Measurements from ENCODE around the gene MON1A.
A peak's percentile ranks its signal among the peaks of the same experiment; 100 is the strongest.

The MON1A gene

DNA sequence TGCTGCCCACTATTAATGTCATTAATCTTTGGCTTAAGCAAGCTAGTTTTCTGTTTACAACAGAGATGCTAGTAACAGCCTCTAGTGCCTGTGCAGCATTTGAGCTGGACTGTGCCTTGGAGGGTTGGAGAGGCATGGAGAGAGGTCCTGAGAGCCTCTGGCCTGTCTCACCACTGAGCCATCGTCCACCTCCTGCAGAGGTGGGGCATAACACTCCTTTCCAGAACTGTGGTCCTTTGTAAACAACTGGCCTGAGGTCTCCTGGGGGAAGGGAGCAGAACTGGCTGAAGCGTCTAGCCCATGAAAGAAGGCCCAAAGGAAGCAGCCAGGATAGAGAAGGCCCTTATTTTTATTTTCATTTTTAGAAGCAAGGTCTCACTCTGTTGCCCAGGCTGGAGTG, 49.9 kb downstream of the MON1A start:
- Histone ChIP-seq H3K9me3 (ENCODE audit: severe bottlenecking) (no peaks in the 10 kb centered on the region), H3K27ac (0 out of 2 replicates have a peak overlapping the region, but pooled peaks have one; percentile 27), H3K36me3 (no peaks in the 10 kb centered on the region), H3K27me3 (ENCODE audit: insufficient read depth, low read depth, severe bottlenecking) (no peaks in the 10 kb centered on the region), H3K4me3 (ENCODE audit: low read depth, low read length) (no peak overlapping the region)
- no peak for DNase-seq
- TF ChIP-seq, protein P1, sequence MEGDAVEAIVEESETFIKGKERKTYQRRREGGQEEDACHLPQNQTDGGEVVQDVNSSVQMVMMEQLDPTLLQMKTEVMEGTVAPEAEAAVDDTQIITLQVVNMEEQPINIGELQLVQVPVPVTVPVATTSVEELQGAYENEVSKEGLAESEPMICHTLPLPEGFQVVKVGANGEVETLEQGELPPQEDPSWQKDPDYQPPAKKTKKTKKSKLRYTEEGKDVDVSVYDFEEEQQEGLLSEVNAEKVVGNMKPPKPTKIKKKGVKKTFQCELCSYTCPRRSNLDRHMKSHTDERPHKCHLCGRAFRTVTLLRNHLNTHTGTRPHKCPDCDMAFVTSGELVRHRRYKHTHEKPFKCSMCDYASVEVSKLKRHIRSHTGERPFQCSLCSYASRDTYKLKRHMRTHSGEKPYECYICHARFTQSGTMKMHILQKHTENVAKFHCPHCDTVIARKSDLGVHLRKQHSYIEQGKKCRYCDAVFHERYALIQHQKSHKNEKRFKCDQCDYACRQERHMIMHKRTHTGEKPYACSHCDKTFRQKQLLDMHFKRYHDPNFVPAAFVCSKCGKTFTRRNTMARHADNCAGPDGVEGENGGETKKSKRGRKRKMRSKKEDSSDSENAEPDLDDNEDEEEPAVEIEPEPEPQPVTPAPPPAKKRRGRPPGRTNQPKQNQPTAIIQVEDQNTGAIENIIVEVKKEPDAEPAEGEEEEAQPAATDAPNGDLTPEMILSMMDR (IDR thresholded peaks at IDR 0.05; ENCODE audit: low read depth, low read length): no peak

DNA sequence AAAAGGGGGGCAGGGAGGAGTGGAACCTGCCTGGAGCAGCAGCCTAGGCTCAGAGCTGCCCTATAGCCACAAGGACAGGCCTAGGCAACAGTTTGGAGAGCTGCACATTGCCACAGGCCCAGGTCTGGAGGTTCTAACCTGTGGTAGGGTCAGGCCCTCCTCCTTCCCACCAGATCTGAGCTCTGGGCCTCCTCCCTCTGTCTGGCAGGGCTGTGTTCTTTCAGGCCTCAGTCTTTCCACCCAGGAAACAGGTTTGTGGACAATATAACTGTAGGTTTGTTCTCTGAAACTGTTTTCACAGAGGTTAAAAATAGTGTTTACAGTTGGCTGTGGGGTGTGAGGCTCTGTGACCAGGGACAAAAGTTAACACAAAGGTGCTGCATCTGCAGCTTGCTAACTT, 50.9 kb downstream of the MON1A start:
- H3K36me3 ChIP-seq: no peaks in the 10 kb centered on the region
- TF ChIP-seq, protein P1 (IDR thresholded peaks at IDR 0.05; ENCODE audit: low read depth, low read length): no peak
- no peak for DNase-seq

DNA sequence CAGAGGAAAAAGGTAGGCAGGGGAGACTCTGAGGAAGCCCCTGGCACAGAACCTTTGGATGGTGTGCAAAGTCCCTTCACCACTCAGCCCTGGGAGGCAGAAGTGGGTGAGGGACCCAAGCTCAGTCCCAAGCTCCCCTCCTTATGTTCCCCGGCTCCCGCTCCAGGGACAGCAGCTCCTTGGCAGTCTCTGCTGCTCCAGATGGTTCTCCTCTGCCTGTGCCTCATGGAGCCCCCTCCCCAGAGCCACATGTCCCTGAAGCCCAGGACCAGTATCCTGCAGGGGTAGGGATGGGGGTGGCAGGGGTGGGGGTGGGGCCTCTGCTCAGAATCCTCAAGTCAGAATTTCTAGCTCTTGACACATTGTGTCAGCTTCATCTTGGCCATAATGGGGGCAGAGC, 51.9 kb downstream of the MON1A start:
- H3K9me3 ChIP-seq (ENCODE audit: severe bottlenecking): no peaks in the 10 kb centered on the region
- no peaks in the 10 kb centered on the region for H3K36me3 ChIP-seq
- no peaks in the 10 kb centered on the region for H3K27me3 ChIP-seq (ENCODE audit: insufficient read depth, low read depth, severe bottlenecking)
- DNase-seq: no peak
- no peak overlapping the region for H3K4me3 ChIP-seq (ENCODE audit: low read depth, low read length)
- TF ChIP-seq, protein P1 (IDR thresholded peaks at IDR 0.05; ENCODE audit: low read depth, low read length): no peak
- H3K27ac ChIP-seq: no peak overlapping the region

More for the DNA sequence above, 50.9 kb downstream of the MON1A start:
- Histone ChIP-seq H3K9me3 (ENCODE audit: severe bottlenecking) (no peaks in the 10 kb centered on the region), H3K27me3 (ENCODE audit: insufficient read depth, low read depth, severe bottlenecking) (no peaks in the 10 kb centered on the region), H3K27ac (no peak overlapping the region), H3K4me3 (ENCODE audit: low read depth, low read length) (no peak overlapping the region)

DNA sequence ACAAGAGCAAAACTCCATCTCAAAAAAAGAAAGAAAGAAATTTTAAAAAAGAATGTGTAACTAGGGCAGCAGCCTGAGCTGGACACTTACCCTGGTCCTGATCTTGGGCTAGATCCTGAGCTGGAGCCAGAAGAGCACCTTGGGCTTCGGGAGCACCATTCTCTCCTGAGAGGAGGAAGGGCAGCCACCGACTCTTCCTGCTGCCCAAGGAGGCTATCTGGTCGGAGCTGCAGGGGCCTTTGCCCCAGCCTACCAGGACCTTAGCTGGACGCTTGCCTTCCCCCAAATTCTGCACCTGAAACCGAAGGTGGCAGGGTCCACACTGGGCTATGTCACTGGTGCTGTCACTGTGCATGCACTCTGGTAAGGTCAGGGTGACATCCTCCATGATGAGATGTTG, 53.0 kb downstream of the MON1A start:
- H3K36me3 ChIP-seq: no peaks in the 10 kb centered on the region
- H3K27me3 ChIP-seq (ENCODE audit: insufficient read depth, low read depth, severe bottlenecking): no peaks in the 10 kb centered on the region
- TF ChIP-seq, protein P1 (IDR thresholded peaks at IDR 0.05; ENCODE audit: low read depth, low read length): no peak
- H3K9me3 ChIP-seq (ENCODE audit: severe bottlenecking): no peaks in the 10 kb centered on the region
- H3K4me3 ChIP-seq (ENCODE audit: low read depth, low read length): no peak overlapping the region
- no peak for DNase-seq
- no peak overlapping the region for H3K27ac ChIP-seq

DNA sequence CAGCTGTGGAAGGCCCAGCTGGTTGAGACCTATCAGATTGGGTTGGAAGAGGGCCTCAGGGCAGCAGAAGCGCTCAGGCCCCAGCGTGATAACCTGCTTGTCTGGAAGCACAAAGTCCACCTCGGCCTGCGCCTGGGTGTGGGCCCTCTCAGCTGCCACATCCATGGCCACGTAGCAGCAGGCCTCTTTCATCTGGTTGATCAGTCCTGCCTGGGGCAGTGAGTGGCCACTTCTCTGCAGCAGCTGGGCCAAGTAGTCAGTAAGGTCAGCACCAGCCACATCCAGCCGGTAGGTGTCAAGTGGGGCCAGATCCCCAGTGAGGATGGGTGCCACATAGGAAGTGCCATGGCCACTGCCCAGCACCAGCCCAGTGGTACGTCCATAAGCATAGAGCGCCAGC, 56.0 kb downstream of the MON1A start:
- no peak overlapping the region for H3K4me3 ChIP-seq (ENCODE audit: low read depth, low read length)
- no peaks in the 10 kb centered on the region for H3K36me3 ChIP-seq
- no peak overlapping the region for H3K27ac ChIP-seq
- no peaks in the 10 kb centered on the region for H3K9me3 ChIP-seq (ENCODE audit: severe bottlenecking)
- DNase-seq: no peak
- TF ChIP-seq, protein P1 (IDR thresholded peaks at IDR 0.05; ENCODE audit: low read depth, low read length): no peak
- no peaks in the 10 kb centered on the region for H3K27me3 ChIP-seq (ENCODE audit: insufficient read depth, low read depth, severe bottlenecking)

DNA sequence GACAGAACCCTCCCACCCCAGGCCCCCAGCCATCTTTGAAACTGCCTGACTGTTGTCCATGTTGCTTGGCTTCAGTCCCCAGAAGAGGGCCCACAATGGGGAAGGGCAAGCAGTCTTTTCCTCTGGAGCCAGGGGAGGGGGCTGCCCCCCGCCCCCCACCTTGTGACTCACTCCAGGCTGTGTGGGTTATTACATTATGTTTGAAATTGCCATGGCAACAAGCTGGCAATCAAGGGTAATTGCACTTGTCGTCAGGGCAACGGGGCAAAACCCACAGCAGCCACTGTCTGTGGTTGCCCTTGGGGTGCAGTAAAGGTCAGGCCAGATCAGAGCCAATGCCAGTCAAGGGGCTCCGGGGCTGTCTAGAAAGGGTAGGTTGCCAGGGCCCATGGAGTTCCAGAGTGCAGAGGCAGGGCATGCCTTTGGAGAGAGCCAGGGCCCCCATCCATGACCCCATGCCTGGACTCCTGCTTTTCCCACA, 56.8 kb downstream of the MON1A start:
- DNase-seq: no peak
- Histone ChIP-seq H3K4me3 (ENCODE audit: low read depth, low read length) (no peak overlapping the region), H3K27ac (no peak overlapping the region), H3K9me3 (ENCODE audit: severe bottlenecking) (no peaks in the 10 kb centered on the region), H3K36me3 (no peaks in the 10 kb centered on the region), H3K27me3 (ENCODE audit: insufficient read depth, low read depth, severe bottlenecking) (no peaks in the 10 kb centered on the region)
- TF ChIP-seq, protein P1 (IDR thresholded peaks at IDR 0.05; ENCODE audit: low read depth, low read length): no peak
